Keratinocyte (primary cell): ENCODE data around the gene NDP.

Experiments
- EZH2 ChIP-seq: IDR thresholded peaks from one replicate; pipeline ENCODE4 v1.6.1; 2012; ENCODE audit warnings: inconsistent platforms, mild to moderate bottlenecking, low read length, moderate library complexity
- TF ChIP-seq, protein P1 (sequence below), 3 experiments: IDR thresholded peaks in 1 of 3; conservative IDR thresholded peaks in 1 of 3; optimal IDR thresholded peaks in 1 of 3; 2 replicates in 2 of 3; 3 replicates in 1 of 3; pipeline versions ENCODE3 to v1.5.1; 2011; ENCODE audit warnings: low read length in 3 of 3, mild to moderate bottlenecking in 3 of 3, moderate library complexity in 2 of 3, control low read depth in 1 of 3, inconsistent platforms in 1 of 3; ENCODE audit not compliant: insufficient read depth in 2 of 3; ENCODE audit errors: extremely low read depth in 1 of 3

GRCh38 chrX:44017676-44018075, 44.5 kb upstream of the NDP start:
- TF ChIP-seq, protein P1, sequence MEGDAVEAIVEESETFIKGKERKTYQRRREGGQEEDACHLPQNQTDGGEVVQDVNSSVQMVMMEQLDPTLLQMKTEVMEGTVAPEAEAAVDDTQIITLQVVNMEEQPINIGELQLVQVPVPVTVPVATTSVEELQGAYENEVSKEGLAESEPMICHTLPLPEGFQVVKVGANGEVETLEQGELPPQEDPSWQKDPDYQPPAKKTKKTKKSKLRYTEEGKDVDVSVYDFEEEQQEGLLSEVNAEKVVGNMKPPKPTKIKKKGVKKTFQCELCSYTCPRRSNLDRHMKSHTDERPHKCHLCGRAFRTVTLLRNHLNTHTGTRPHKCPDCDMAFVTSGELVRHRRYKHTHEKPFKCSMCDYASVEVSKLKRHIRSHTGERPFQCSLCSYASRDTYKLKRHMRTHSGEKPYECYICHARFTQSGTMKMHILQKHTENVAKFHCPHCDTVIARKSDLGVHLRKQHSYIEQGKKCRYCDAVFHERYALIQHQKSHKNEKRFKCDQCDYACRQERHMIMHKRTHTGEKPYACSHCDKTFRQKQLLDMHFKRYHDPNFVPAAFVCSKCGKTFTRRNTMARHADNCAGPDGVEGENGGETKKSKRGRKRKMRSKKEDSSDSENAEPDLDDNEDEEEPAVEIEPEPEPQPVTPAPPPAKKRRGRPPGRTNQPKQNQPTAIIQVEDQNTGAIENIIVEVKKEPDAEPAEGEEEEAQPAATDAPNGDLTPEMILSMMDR (optimal IDR thresholded peaks at IDR 0.05 in 1 of 3, IDR thresholded peaks at IDR 0.05 in 1 of 3, conservative IDR thresholded peaks at IDR 0.05 in 1 of 3; ENCODE audit: extremely low read depth in 1 of 3, insufficient read depth in 2 of 3, low read length in 3 of 3): no peak
- TF ChIP-seq EZH2: no peak
